WTC11 (cell line): ENCODE results near the gene NFATC1. TPM values are rescaled to one million over a fixed set of nuclear protein-coding genes. Genes with fewer than 3 reads are reported as not detected.

Experiments
- ATAC-seq: fragments of 200-7000 bp; cut with Tn5 transposase; 2 replicates; pipeline ENCODE4 v1.10.0; 2021; ENCODE audit warnings: mild to moderate bottlenecking, moderate library complexity
- CTCF ChIA-PET: fragments of 300-600 bp; sonication (Branson Sonifier 250); formaldehyde crosslinking; loops from one replicate; lab custom pipeline; 2021; ENCODE audit warnings: antibody characterized with exemption; lab: Charles Lee
- POLR2A ChIA-PET: fragments of 350-600 bp; sonication (Branson Sonifier 250); formaldehyde crosslinking; loops from one replicate; lab custom pipeline; 2021; ENCODE audit warnings: antibody characterized with exemption; lab: Charles Lee
- DNase-seq: peaks from one replicate; pipeline ENCODE4 v3.0.0; 2021; ENCODE audit warnings: low spot score
- H3K27ac Mint-ChIP-seq: 2 replicates; pipeline ENCODE4 v1.8.0; 2021; ENCODE audit warnings: mixed read lengths
- H3K27me3 Mint-ChIP-seq: 2 replicates; pipeline ENCODE4 v1.8.0; 2021; ENCODE audit warnings: low read depth, mild to moderate bottlenecking, moderate library complexity, mixed read lengths
- H3K36me3 Mint-ChIP-seq: 2 replicates; pipeline ENCODE4 v1.8.0; 2021; ENCODE audit warnings: mixed read lengths
- H3K4me1 Mint-ChIP-seq: 2 replicates; pipeline ENCODE4 v1.8.0; 2022; ENCODE audit warnings: mixed read lengths
- H3K4me3 Mint-ChIP-seq: 2 replicates; pipeline ENCODE4 v1.8.0; 2021; ENCODE audit warnings: mild to moderate bottlenecking, moderate library complexity, mixed read lengths
- H3K9me3 Mint-ChIP-seq: 2 replicates; pipeline ENCODE4 v1.8.0; 2021; ENCODE audit warnings: mixed read lengths
- CBFB ChIP-seq: sonication (generic); formaldehyde crosslinking; IDR thresholded peaks from 2 replicates; pipeline ENCODE4 v1.8.1; 2022; ENCODE audit warnings: mild to moderate bottlenecking, low read depth, missing genetic modification reagents
- CREM ChIP-seq: sonication (generic); formaldehyde crosslinking; IDR thresholded peaks from 2 replicates; pipeline ENCODE4 v1.8.1; 2022; ENCODE audit warnings: mild to moderate bottlenecking, missing genetic modification reagents, moderate library complexity
- ELF4 ChIP-seq: sonication (generic); formaldehyde crosslinking; IDR thresholded peaks from 2 replicates; pipeline ENCODE4 v1.8.1; 2022; ENCODE audit warnings: low read depth, mild to moderate bottlenecking, moderate library complexity, missing genetic modification reagents
- FOXP1 ChIP-seq: sonication (generic); formaldehyde crosslinking; IDR thresholded peaks from 2 replicates; pipeline ENCODE4 v1.8.0; 2022; ENCODE audit warnings: missing genetic modification reagents, mild to moderate bottlenecking, moderate library complexity, borderline replicate concordance
- HMGA2 ChIP-seq: fragments of 250-450 bp; sonication (Bioruptor Pico); IDR thresholded peaks from 2 replicates; pipeline ENCODE4 v1.4.0; 2021; ENCODE audit warnings: mild to moderate bottlenecking, moderate library complexity
- JAZF1 ChIP-seq: fragments of 250-450 bp; sonication (Bioruptor Pico); IDR thresholded peaks from 2 replicates; pipeline ENCODE4 v1.9.0; 2021; ENCODE audit warnings: moderate library complexity, mild to moderate bottlenecking, inconsistent platforms
- NR3C1 ChIP-seq: sonication (generic); formaldehyde crosslinking; conservative IDR thresholded peaks from 2 replicates; pipeline ENCODE4 v1.8.1; 2023; ENCODE audit warnings: low read depth, mild to moderate bottlenecking, missing genetic modification reagents
- RORB ChIP-seq: fragments of 250-450 bp; sonication (Bioruptor Pico); IDR thresholded peaks from 2 replicates; pipeline ENCODE4 v1.9.0; 2021; ENCODE audit warnings: mild to moderate bottlenecking
- TEAD4 ChIP-seq: sonication (generic); formaldehyde crosslinking; IDR thresholded peaks from 2 replicates; pipeline ENCODE4 v1.8.0; 2022; ENCODE audit warnings: mild to moderate bottlenecking, missing genetic modification reagents
- ZNF121 ChIP-seq: sonication (generic); formaldehyde crosslinking; IDR thresholded peaks from 2 replicates; pipeline ENCODE4 v1.8.0; 2023; ENCODE audit warnings: missing genetic modification reagents
- ZNF232 ChIP-seq: sonication (generic); formaldehyde crosslinking; IDR thresholded peaks from 2 replicates; pipeline ENCODE4 v1.8.0; 2022; ENCODE audit warnings: mild to moderate bottlenecking, missing genetic modification reagents
- total RNA-seq: library from RNA; stranded (reverse); gene quantifications from 3 replicates; pipeline ENCODE4 v1.2.3, GENCODE V29; 2021
- TF ChIP-seq, protein P1 (sequence below): sonication (generic); formaldehyde crosslinking; IDR thresholded peaks from 2 replicates; pipeline ENCODE4 v1.8.0; 2022; ENCODE audit warnings: mild to moderate bottlenecking, missing genetic modification reagents
- TF ChIP-seq, protein P2 (sequence below): sonication (generic); formaldehyde crosslinking; IDR thresholded peaks from 2 replicates; pipeline ENCODE4 v1.8.1; 2022; ENCODE audit warnings: missing genetic modification reagents, borderline replicate concordance
- TF ChIP-seq, protein P3 (sequence below): sonication (generic); formaldehyde crosslinking; IDR thresholded peaks from 2 replicates; pipeline ENCODE4 v1.8.1; 2023; ENCODE audit warnings: mild to moderate bottlenecking, missing genetic modification reagents
- TF ChIP-seq, protein P4 (sequence below): sonication (generic); formaldehyde crosslinking; IDR thresholded peaks from 2 replicates; pipeline ENCODE4 v1.8.1; 2023; ENCODE audit warnings: mild to moderate bottlenecking, missing genetic modification reagents, moderate library complexity
- TF ChIP-seq, protein P5 (sequence below): sonication (generic); formaldehyde crosslinking; IDR thresholded peaks from 2 replicates; pipeline ENCODE4 v1.8.1; 2022; ENCODE audit warnings: low read depth, mild to moderate bottlenecking, moderate library complexity, missing genetic modification reagents, borderline replicate concordance
- TF ChIP-seq, protein P6 (sequence below): sonication (generic); formaldehyde crosslinking; IDR thresholded peaks from 2 replicates; pipeline ENCODE4 v1.8.1; 2023; ENCODE audit warnings: mild to moderate bottlenecking, missing genetic modification reagents, moderate library complexity

Gene NFATC1
- total RNA-seq, 1 experiment from 2014 or later = 20.2 TPM

DNA sequence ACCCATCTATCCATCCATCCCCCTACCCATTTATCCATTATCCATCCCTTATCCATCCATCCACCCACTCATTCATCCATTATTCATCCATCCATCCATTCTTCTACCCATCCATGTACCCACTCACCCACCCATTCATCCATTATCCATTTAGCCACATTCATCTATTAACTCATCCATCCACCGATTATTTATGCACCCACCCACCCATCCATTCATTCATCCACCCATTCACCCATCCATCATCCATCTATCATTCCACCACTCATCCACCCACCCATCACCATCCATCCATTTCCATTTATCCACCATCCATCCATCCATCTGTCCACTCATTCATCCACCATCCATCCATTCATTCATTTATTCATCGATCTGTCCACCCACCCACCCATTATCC lies 146.5 kb downstream of the NFATC1 start:
- H3K36me3 Mint-ChIP-seq = peaks cover 13% of the 10 kb centered on the region
- TF ChIP-seq TEAD4 (CRISPR knock-in tag) (no peak), CBFB (no peak), RORB (CRISPR knock-in tag) (no peak), FOXP1 (no peak), CREM (CRISPR knock-in tag) (no peak), HMGA2 (CRISPR knock-in tag) (no peak), ZNF232 (CRISPR knock-in tag) (no peak), NR3C1 (CRISPR knock-in tag) (no peak), ZNF121 (no peak)
- TF ChIP-seq, protein P1, sequence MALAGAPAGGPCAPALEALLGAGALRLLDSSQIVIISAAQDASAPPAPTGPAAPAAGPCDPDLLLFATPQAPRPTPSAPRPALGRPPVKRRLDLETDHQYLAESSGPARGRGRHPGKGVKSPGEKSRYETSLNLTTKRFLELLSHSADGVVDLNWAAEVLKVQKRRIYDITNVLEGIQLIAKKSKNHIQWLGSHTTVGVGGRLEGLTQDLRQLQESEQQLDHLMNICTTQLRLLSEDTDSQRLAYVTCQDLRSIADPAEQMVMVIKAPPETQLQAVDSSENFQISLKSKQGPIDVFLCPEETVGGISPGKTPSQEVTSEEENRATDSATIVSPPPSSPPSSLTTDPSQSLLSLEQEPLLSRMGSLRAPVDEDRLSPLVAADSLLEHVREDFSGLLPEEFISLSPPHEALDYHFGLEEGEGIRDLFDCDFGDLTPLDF (CRISPR knock-in tag) = no peak
- TF ChIP-seq, protein P2, sequence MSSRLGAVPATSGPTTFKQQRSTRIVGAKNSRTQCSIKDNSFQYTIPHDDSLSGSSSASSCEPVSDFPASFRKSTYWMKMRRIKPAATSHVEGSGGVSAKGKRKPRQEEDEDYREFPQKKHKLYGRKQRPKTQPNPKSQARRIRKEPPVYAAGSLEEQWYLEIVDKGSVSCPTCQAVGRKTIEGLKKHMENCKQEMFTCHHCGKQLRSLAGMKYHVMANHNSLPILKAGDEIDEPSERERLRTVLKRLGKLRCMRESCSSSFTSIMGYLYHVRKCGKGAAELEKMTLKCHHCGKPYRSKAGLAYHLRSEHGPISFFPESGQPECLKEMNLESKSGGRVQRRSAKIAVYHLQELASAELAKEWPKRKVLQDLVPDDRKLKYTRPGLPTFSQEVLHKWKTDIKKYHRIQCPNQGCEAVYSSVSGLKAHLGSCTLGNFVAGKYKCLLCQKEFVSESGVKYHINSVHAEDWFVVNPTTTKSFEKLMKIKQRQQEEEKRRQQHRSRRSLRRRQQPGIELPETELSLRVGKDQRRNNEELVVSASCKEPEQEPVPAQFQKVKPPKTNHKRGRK (CRISPR knock-in tag) = no peak
- H3K4me3 Mint-ChIP-seq = no peak overlapping the region
- no peaks in the 10 kb centered on the region for H3K27me3 Mint-ChIP-seq
- ChIA-PET POLR2A (no interaction called here), CTCF (no interaction called here)
- H3K9me3 Mint-ChIP-seq = peaks cover 27% of the 10 kb centered on the region
- DNase-seq (no peak), ATAC-seq (no peak)
- H3K4me1 Mint-ChIP-seq = no peaks in the 10 kb centered on the region
- H3K27ac Mint-ChIP-seq = no peak overlapping the region

DNA sequence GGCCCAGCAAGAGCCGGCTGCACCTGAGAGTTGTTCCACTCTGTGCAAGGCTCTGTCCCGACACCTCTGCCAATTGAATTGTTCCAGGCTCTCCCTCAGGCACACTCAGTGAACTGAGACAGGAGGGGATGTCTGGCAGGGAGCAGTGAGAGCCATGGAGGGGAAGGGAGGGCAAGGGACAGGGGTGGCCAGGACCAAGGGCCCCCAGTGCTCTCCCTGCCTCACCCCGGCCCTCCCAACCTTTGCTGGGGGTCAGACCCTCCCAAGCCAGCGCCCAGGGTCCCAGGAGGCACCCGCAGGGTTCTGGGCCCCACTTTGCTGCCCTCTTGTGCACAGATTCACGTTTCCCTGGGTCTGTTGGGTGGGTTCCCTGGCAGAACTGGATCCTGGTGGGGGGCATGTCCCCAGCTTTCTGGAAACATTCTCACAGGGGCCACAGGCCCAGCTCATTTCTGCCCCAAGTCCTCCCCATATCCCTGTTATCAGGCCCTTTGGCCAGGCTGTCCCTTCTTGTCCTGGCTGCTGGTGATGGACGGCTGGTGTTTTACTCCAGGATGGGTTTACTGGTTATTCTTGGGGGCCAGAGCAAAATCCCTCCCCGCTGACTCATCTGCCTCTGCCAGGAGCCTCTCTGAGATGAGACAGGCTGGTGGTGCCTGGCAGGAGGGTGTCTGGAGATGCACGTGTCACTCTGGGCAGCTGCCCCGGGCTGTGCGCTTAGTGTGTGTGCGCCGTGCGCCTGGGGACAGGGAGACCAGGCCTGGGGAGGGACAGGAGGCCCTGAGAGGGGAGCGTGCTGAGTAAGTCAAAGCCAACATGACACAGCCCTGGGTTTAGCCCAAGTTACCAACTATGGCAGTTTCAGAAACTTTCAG lies 147.4 kb downstream of the NFATC1 start:
- CTCF ChIA-PET = no interaction called here
- H3K36me3 Mint-ChIP-seq = peaks cover 6% of the 10 kb centered on the region; the same call in 1 of the 2 replicates
- H3K4me1 Mint-ChIP-seq = no peaks in the 10 kb centered on the region
- H3K4me3 Mint-ChIP-seq = no peak overlapping the region
- POLR2A ChIA-PET = no interaction called here
- TF ChIP-seq, protein P3, sequence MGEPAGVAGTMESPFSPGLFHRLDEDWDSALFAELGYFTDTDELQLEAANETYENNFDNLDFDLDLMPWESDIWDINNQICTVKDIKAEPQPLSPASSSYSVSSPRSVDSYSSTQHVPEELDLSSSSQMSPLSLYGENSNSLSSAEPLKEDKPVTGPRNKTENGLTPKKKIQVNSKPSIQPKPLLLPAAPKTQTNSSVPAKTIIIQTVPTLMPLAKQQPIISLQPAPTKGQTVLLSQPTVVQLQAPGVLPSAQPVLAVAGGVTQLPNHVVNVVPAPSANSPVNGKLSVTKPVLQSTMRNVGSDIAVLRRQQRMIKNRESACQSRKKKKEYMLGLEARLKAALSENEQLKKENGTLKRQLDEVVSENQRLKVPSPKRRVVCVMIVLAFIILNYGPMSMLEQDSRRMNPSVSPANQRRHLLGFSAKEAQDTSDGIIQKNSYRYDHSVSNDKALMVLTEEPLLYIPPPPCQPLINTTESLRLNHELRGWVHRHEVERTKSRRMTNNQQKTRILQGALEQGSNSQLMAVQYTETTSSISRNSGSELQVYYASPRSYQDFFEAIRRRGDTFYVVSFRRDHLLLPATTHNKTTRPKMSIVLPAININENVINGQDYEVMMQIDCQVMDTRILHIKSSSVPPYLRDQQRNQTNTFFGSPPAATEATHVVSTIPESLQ (CRISPR knock-in tag) = no peak
- TF ChIP-seq, all 79 proteins: peak for 0
- Mint-ChIP-seq H3K27ac (no peak overlapping the region), H3K27me3 (no peaks in the 10 kb centered on the region), H3K9me3 (peaks cover 19% of the 10 kb centered on the region)
- DNase-seq = no peak
- ATAC-seq = no peak

DNA sequence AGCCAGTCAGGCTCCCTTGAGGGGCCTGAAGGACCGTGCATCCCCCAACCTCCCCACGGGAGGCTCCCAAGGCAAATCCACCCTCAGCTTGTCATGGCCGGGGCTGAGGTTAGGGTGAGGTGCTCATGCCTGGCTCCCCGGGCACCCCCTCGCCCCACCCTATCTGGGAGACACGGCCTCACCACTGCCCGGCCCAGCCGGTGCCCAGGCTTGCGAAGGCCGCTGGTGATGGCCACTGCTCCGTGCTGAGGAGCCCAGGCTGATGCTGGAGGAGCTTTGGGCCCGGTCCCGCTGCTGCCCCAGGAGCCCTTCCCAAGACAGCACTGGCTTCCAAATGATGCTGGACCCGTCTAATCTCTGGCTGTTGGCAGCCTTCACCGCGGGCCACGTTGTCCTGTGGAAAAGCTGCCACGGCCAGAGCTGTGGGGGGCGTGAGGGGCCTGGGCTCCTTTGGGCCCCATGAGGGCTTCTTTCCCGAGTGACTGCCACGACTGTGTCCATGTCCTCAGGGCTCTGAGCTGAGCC lies 148.2 kb downstream of the NFATC1 start:
- ATAC-seq (no peak), DNase-seq (no peak)
- ChIA-PET CTCF (interaction anchor here (0.6 to 1.2 kb wide), 2 partner anchors 162 to 165 kb away, joined by 4 read pairs; no protein-coding TSS in a partner anchor), POLR2A (no interaction called here)
- H3K9me3 Mint-ChIP-seq = peaks cover 11% of the 10 kb centered on the region
- H3K27ac Mint-ChIP-seq = no peak overlapping the region
- H3K27me3 Mint-ChIP-seq = no peaks in the 10 kb centered on the region
- H3K36me3 Mint-ChIP-seq = 0 out of 2 replicates have a peak, but pooled peaks cover 3% of the 10 kb centered on the region
- TF ChIP-seq JAZF1 (CRISPR knock-in tag) (no peak), ELF4 (CRISPR knock-in tag) (no peak), FOXP1 (no peak)
- TF ChIP-seq, protein P4, sequence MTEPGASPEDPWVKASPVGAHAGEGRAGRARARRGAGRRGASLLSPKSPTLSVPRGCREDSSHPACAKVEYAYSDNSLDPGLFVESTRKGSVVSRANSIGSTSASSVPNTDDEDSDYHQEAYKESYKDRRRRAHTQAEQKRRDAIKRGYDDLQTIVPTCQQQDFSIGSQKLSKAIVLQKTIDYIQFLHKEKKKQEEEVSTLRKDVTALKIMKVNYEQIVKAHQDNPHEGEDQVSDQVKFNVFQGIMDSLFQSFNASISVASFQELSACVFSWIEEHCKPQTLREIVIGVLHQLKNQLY (CRISPR knock-in tag) = no peak
- TF ChIP-seq, protein P5, sequence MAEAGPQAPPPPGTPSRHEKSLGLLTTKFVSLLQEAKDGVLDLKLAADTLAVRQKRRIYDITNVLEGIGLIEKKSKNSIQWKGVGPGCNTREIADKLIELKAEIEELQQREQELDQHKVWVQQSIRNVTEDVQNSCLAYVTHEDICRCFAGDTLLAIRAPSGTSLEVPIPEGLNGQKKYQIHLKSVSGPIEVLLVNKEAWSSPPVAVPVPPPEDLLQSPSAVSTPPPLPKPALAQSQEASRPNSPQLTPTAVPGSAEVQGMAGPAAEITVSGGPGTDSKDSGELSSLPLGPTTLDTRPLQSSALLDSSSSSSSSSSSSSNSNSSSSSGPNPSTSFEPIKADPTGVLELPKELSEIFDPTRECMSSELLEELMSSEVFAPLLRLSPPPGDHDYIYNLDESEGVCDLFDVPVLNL (CRISPR knock-in tag) = no peak
- TF ChIP-seq, protein P6, sequence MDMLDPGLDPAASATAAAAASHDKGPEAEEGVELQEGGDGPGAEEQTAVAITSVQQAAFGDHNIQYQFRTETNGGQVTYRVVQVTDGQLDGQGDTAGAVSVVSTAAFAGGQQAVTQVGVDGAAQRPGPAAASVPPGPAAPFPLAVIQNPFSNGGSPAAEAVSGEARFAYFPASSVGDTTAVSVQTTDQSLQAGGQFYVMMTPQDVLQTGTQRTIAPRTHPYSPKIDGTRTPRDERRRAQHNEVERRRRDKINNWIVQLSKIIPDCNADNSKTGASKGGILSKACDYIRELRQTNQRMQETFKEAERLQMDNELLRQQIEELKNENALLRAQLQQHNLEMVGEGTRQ (CRISPR knock-in tag) = no peak
- H3K4me1 Mint-ChIP-seq = no peaks in the 10 kb centered on the region
- no peak overlapping the region for H3K4me3 Mint-ChIP-seq
